M059J (cell line): ENCODE measurements around the gene KIAA1549. TPM values are rescaled to one million over a fixed set of nuclear protein-coding genes. Genes with fewer than 3 reads are reported as not detected.

ENCODE experiments used
- DNase-seq: peaks from one replicate; pipeline ENCODE4 v3.0.0-alpha.2; 2012; ENCODE audit warnings: low read depth
- total RNA-seq: library from RNA; depleted of rRNA; stranded (reverse); fragments of >200 nt; shearing (Covaris generic); gene quantifications from 2 replicates; pipeline ENCODE4 v1.2.3, GENCODE V29; 2014

Gene KIAA1549
- total RNA-seq, 1 experiment from 2014 or later: 3.9 TPM

GRCh38 chr7:138907201-138907847 is 73.9 kb downstream of the KIAA1549 start:
- DNase-seq: no peak

GRCh38 chr7:138903859-138904435 is 77.2 kb downstream of the KIAA1549 start:
- no peak for DNase-seq

- DNase-seq: no peak
Measured at GRCh38 chr7:138903186-138903820, 77.9 kb downstream of the KIAA1549 start.

GRCh38 chr7:138902161-138902560 is 79.0 kb downstream of the KIAA1549 start:
- no peak for DNase-seq

GRCh38 chr7:138900035-138900828 is 81.0 kb downstream of the KIAA1549 start:
- peak; percentile 83 for DNase-seq

GRCh38 chr7:138898802-138899201 is 82.4 kb downstream of the KIAA1549 start:
- no peak for DNase-seq

GRCh38 chr7:138898255-138898654 is 82.9 kb downstream of the KIAA1549 start:
- peak; percentile 60 for DNase-seq

- DNase-seq: no peak
Measured at GRCh38 chr7:138895679-138896078, 85.5 kb downstream of the KIAA1549 start.

- DNase-seq: no peak
Measured at GRCh38 chr7:138893258-138893657, 87.9 kb downstream of the KIAA1549 start.

- no peak for DNase-seq
Measured at GRCh38 chr7:138892812-138893211, 88.4 kb downstream of the KIAA1549 start.

GRCh38 chr7:138892006-138892630 is 89.1 kb downstream of the KIAA1549 start:
- DNase-seq: no peak

GRCh38 chr7:138891446-138891810 is 89.8 kb downstream of the KIAA1549 start:
- no peak for DNase-seq

- DNase-seq: peak; percentile 97
Measured at GRCh38 chr7:138890499-138891445, 90.4 kb downstream of the KIAA1549 start.

- DNase-seq: peak; percentile 72
Measured at GRCh38 chr7:138889582-138890498, 91.3 kb downstream of the KIAA1549 start.

GRCh38 chr7:138887872-138888656 is 93.1 kb downstream of the KIAA1549 start:
- no peak for DNase-seq

- no peak for DNase-seq
Measured at GRCh38 chr7:138887085-138887710, 94.0 kb downstream of the KIAA1549 start.

- DNase-seq: peak; percentile 80
Measured at GRCh38 chr7:138886501-138886917, 94.7 kb downstream of the KIAA1549 start.

GRCh38 chr7:138885383-138886147 is 95.6 kb downstream of the KIAA1549 start:
- no peak for DNase-seq
